Measurements from ENCODE around the gene PDGFA.

PDGFA gene

GRCh38 chr7:462173-463103 lies 57.2 kb downstream of the PDGFA start:
- in situ Hi-C loops (cut with MboI; ENCODE audit: low sequenced_read_pairs) = no loop called here

GRCh38 chr7:461453-462172 lies 58.0 kb downstream of the PDGFA start:
- in situ Hi-C loops (cut with MboI; ENCODE audit: low sequenced_read_pairs) = no loop called here

GRCh38 chr7:461117-461452 lies 58.6 kb downstream of the PDGFA start:
- in situ Hi-C loops (cut with MboI; ENCODE audit: low sequenced_read_pairs) = no loop called here

GRCh38 chr7:460374-461116 lies 59.1 kb downstream of the PDGFA start:
- in situ Hi-C loops (cut with MboI; ENCODE audit: low sequenced_read_pairs) = no loop called here

GRCh38 chr7:459584-460373 lies 59.9 kb downstream of the PDGFA start:
- in situ Hi-C loops (cut with MboI; ENCODE audit: low sequenced_read_pairs) = no loop called here

- in situ Hi-C loops (cut with MboI; ENCODE audit: low sequenced_read_pairs) = no loop called here
These were observed 61.0 kb downstream of the PDGFA start for GRCh38 chr7:458511-459245.

- in situ Hi-C loops (cut with MboI; ENCODE audit: low sequenced_read_pairs) = no loop called here
These were observed 61.7 kb downstream of the PDGFA start for GRCh38 chr7:457814-458510.

GRCh38 chr7:455110-455928 lies 64.3 kb downstream of the PDGFA start:
- in situ Hi-C loops (cut with MboI; ENCODE audit: low sequenced_read_pairs) = no loop called here

- in situ Hi-C loops (cut with MboI; ENCODE audit: low sequenced_read_pairs) = no loop called here
These were observed 65.1 kb downstream of the PDGFA start for GRCh38 chr7:454356-455109.

GRCh38 chr7:453597-454306 lies 65.9 kb downstream of the PDGFA start:
- in situ Hi-C loops (cut with MboI; ENCODE audit: low sequenced_read_pairs) = no loop called here

GRCh38 chr7:452791-453455 lies 66.7 kb downstream of the PDGFA start:
- in situ Hi-C loops (cut with MboI; ENCODE audit: low sequenced_read_pairs) = no loop called here

GRCh38 chr7:452226-452751 lies 67.4 kb downstream of the PDGFA start:
- in situ Hi-C loops (cut with MboI; ENCODE audit: low sequenced_read_pairs) = no loop called here

- in situ Hi-C loops (cut with MboI; ENCODE audit: low sequenced_read_pairs) = no loop called here
These were observed 68.1 kb downstream of the PDGFA start for GRCh38 chr7:451255-452225.

- in situ Hi-C loops (cut with MboI; ENCODE audit: low sequenced_read_pairs) = no loop called here
These were observed 68.9 kb downstream of the PDGFA start for GRCh38 chr7:450741-451140.

GRCh38 chr7:450036-450435 lies 69.6 kb downstream of the PDGFA start:
- in situ Hi-C loops (cut with MboI; ENCODE audit: low sequenced_read_pairs) = no loop called here
